ENCODE measurements around the gene TFEC. TPM values are rescaled to one million over a fixed set of nuclear protein-coding genes. Genes with fewer than 3 reads are reported as not detected.

TFEC gene
- polyA plus RNA-seq, 1 of the 3 experiments (the other 2 are of a cell fraction) = not detected

GRCh38 chr7:115924411-115924810, 106.2 kb downstream of the TFEC start:
- TF ChIP-seq RXRA (IDR thresholded peaks at IDR 0.05; ENCODE audit: borderline replicate concordance, low read depth) (no peak), TAF1 (IDR thresholded peaks at IDR 0.05; ENCODE audit: borderline replicate concordance, low read depth, low read length) (no peak), NFIC (IDR thresholded peaks at IDR 0.05; ENCODE audit: borderline replicate concordance) (no peak), RFX5 (IDR thresholded peaks at IDR 0.05; ENCODE audit: low read length) (no peak), RAD21 (IDR thresholded peaks at IDR 0.05; ENCODE audit: low read length) (no peak), FOXM1 (IDR thresholded peaks at IDR 0.05; ENCODE audit: low read depth) (no peak), IRF3 (IDR thresholded peaks at IDR 0.05; ENCODE audit: low read depth, low read length) (no peak), SMC3 (IDR thresholded peaks at IDR 0.05; ENCODE audit: low read depth, low read length) (no peak), ELF1 (IDR thresholded peaks at IDR 0.05) (no peak), YY1 (IDR thresholded peaks at IDR 0.05; ENCODE audit: low read depth) (no peak), FOXJ3 (CRISPR knock-in tag; IDR thresholded peaks at IDR 0.05) (no peak), TEAD4 (IDR thresholded peaks at IDR 0.05; ENCODE audit: borderline replicate concordance, insufficient read depth) (no peak), PBX3 (IDR thresholded peaks at IDR 0.05) (no peak), SIN3A (IDR thresholded peaks at IDR 0.05; ENCODE audit: borderline replicate concordance, low read depth, low read length) (no peak), EP300 (IDR thresholded peaks at IDR 0.05; ENCODE audit: borderline replicate concordance in 1 of 2, low read depth in 1 of 2, low read length in 1 of 2) (no peak), GABPA (IDR thresholded peaks at IDR 0.05; ENCODE audit: low read depth) (no peak)
- POLR2A ChIA-PET = no interaction called here
- no peaks in the 10 kb centered on the region for H3K4me1 ChIP-seq (ENCODE audit: control insufficient read depth in 1 of 2, insufficient read depth in 2 of 2, low read depth in 1 of 2, low read length in 1 of 2)
- no peak overlapping the region for H3K4me3 ChIP-seq (ENCODE audit: low read depth in 2 of 2, low read length in 1 of 2)
- no peak overlapping the region for H3K4me2 ChIP-seq
- no peak for DNase-seq
- H3K79me2 ChIP-seq (ENCODE audit: insufficient read depth) = no peaks in the 10 kb centered on the region
- H4K20me1 ChIP-seq (ENCODE audit: insufficient read depth) = no peaks in the 10 kb centered on the region
- H3K27ac ChIP-seq (ENCODE audit: low read depth in 2 of 2, low read length in 1 of 2) = no peak overlapping the region
- H3K9ac ChIP-seq = no peak overlapping the region
- CTCF ChIA-PET = no interaction called here
- H3K36me3 ChIP-seq (replicated peaks in 1 of 2; ENCODE audit: control insufficient read depth in 1 of 2, insufficient read depth in 2 of 2, low read length in 1 of 2) = no peaks in the 10 kb centered on the region
- H3K27me3 ChIP-seq (ENCODE audit: insufficient read depth) = 0 out of 2 replicates have a peak, but pooled peaks cover 12% of the 10 kb centered on the region
- H3K9me3 ChIP-seq = no peaks in the 10 kb centered on the region
- H3F3A ChIP-seq (replicated peaks; ENCODE audit: insufficient read depth) = no peaks in the 10 kb centered on the region
- WGBS (ENCODE audit: low lambda C conversion rate) = 11% methylated on average over 2 of the region's 2 CpGs
- H3K9me2 ChIP-seq = no peaks in the 10 kb centered on the region; the same call in 1 of the 2 replicates
- no peak overlapping the region for H2AFZ ChIP-seq (ENCODE audit: low read depth)

GRCh38 chr7:115920367-115920766, 110.2 kb downstream of the TFEC start:
- Histone ChIP-seq H3K9me2 (no peaks in the 10 kb centered on the region; the same call in 1 of the 2 replicates), H2AFZ (ENCODE audit: low read depth) (no peak overlapping the region), H3K36me3 (replicated peaks in 1 of 2; ENCODE audit: control insufficient read depth in 1 of 2, insufficient read depth in 2 of 2, low read length in 1 of 2) (no peaks in the 10 kb centered on the region), H3K4me1 (ENCODE audit: control insufficient read depth in 1 of 2, insufficient read depth in 2 of 2, low read depth in 1 of 2, low read length in 1 of 2) (no peaks in the 10 kb centered on the region), H4K20me1 (ENCODE audit: insufficient read depth) (no peaks in the 10 kb centered on the region), H3K9me3 (no peaks in the 10 kb centered on the region), H3K9ac (no peak overlapping the region), H3F3A (replicated peaks; ENCODE audit: insufficient read depth) (no peaks in the 10 kb centered on the region), H3K4me2 (no peak overlapping the region), H3K4me3 (ENCODE audit: low read depth in 2 of 2, low read length in 1 of 2) (no peak overlapping the region), H3K27me3 (ENCODE audit: insufficient read depth) (peaks cover 16% of the 10 kb centered on the region; the same call in 1 of the 2 replicates), H3K79me2 (ENCODE audit: insufficient read depth) (no peaks in the 10 kb centered on the region), H3K27ac (ENCODE audit: low read depth in 2 of 2, low read length in 1 of 2) (no peak overlapping the region)
- no peak for DNase-seq
- TF ChIP-seq FOSL2 (IDR thresholded peaks at IDR 0.05; ENCODE audit: borderline replicate concordance, low read depth) = no peak
- no peak for TF ChIP-seq IRF3 (IDR thresholded peaks at IDR 0.05; ENCODE audit: low read depth, low read length)
- 0% methylated on average over 1 of the region's 1 CpG for WGBS (ENCODE audit: low lambda C conversion rate)
- POLR2A ChIA-PET = no interaction called here
- CTCF ChIA-PET = interaction anchor here (1.6 to 2.3 kb wide), 2 partner anchors 10 to 13 kb away, joined by 4 to 8 read pairs; no protein-coding TSS in a partner anchor
